Coronary artery (tissue), 2 donors: ENCODE measurements around the gene LRRFIP1.
A peak's percentile ranks its signal among the peaks of the same experiment; 100 is the strongest.
"Not testable (repeated sequence)": the region's sequence is repeated elsewhere in the genome, so short reads cannot be mapped to it uniquely, and the experiment has no call there.

Experiments used
- DNase-seq: peaks from one replicate; pipeline ENCODE4 v3.0.0-alpha.2; 2017; ENCODE audit warnings: low spot score
- H3K27ac ChIP-seq, 2 donors: fragments of 200-600 bp; sonication (generic); one replicate each; pipeline ENCODE4 v1.5.1; 2016 to 2019
- H3K4me3 ChIP-seq: fragments of 200-600 bp; sonication (generic); 2 replicates; pipeline ENCODE4 v1.5.1; 2016; ENCODE audit warnings: mild to moderate bottlenecking, moderate library complexity
- CTCF ChIP-seq: fragments of 200-600 bp; sonication (generic); IDR thresholded peaks from one replicate; pipeline ENCODE4 v1.5.1; 2019; ENCODE audit warnings: antibody characterized with exemption

The LRRFIP1 gene

GRCh38 chr2:237593596-237594320, 33.6 kb upstream of the LRRFIP1 start:
- no peak overlapping the region for H3K4me3 ChIP-seq
- TF ChIP-seq CTCF, result no peak
- H3K27ac ChIP-seq, result peak overlapping the region; percentile 80 to 86
- no peak for DNase-seq

- DNase-seq, result no peak
- no peak for TF ChIP-seq CTCF
- Histone ChIP-seq H3K4me3 (peak overlapping the region; percentile 12), H3K27ac (peak overlapping the region; percentile 80 to 86)
These were observed 32.9 kb upstream of the LRRFIP1 start for GRCh38 chr2:237594514-237594871.

GRCh38 chr2:237595829-237596519, 31.4 kb upstream of the LRRFIP1 start:
- DNase-seq, H3K4me3 ChIP-seq: not testable (repeated sequence)
- peak overlapping the region; percentile 80 to 86 for H3K27ac ChIP-seq

GRCh38 chr2:237596520-237597195, 30.7 kb upstream of the LRRFIP1 start:
- H3K4me3 ChIP-seq, result no peak overlapping the region
- DNase-seq, result no peak
- no peak for TF ChIP-seq CTCF
- peak overlapping the region; percentile 62 to 63 for H3K27ac ChIP-seq

GRCh38 chr2:237597196-237598145, 29.9 kb upstream of the LRRFIP1 start:
- DNase-seq, result no peak
- Histone ChIP-seq H3K4me3 (no peak overlapping the region), H3K27ac (peak overlapping the region; percentile 40)
- no peak for TF ChIP-seq CTCF

GRCh38 chr2:237598468-237599208, 28.7 kb upstream of the LRRFIP1 start:
- H3K27ac ChIP-seq, result peak overlapping the region; percentile 86 to 93
- no peak for DNase-seq

More at GRCh38 chr2:237598468-237599208, 28.7 kb upstream of the LRRFIP1 start:
- no peak overlapping the region for H3K4me3 ChIP-seq
- no peak for TF ChIP-seq CTCF
